GM19023 (cell line): ENCODE measurements around the gene RAPGEF5.

ENCODE experiments used
- ATAC-seq: cut with Tn5 transposase; IDR thresholded peaks from one replicate; pipeline ENCODE4 v1.9.1; 2021; ENCODE audit warnings: mild to moderate bottlenecking, moderate library complexity; ENCODE audit not compliant: unreplicated experiment

RAPGEF5 gene

DNA sequence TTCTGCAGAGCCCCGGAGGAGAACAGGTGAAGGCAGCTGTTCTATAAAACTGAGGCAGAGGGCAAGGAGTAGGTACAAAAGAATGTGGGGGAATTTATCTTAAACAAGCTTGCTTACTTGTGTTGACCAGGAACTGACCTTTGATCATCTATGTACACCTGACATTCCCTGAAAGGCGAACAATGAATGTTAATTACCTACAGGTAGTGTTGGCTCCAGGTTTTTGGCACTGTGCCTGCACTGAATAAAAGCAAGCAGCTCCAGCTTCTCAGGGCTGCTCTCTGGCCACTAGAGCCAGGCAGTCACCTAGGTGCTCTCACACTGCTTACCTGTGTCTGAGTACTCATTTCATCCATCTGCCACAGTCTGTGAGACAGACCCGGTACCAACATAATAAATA is 87.0 kb downstream of the RAPGEF5 start:
- ATAC-seq: no peak

DNA sequence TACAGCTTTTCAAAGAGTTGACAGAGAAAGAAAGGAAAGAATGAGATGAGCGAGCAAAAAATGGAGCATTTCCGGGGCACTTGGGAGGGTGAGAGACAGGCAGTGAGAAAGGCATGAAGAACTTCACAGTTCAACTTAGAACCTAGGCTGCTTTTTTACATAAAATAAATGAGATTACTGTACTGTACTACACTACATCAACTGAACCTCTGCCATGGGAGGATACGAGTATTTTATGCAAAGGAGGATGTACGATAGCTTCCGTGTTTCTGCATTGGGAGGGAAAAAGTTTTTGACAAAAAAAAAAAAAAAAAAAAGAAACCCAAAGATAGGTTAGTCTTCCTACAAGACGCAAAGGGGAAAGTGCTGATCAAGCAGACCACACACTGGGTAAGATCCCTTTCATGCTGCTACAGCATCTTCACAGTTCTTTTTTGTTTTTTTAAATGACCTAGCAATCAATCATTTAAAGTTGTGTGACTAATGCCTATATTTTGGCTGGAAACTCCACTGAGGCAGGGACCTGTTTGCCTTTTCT is 88.0 kb downstream of the RAPGEF5 start:
- no peak for ATAC-seq

DNA sequence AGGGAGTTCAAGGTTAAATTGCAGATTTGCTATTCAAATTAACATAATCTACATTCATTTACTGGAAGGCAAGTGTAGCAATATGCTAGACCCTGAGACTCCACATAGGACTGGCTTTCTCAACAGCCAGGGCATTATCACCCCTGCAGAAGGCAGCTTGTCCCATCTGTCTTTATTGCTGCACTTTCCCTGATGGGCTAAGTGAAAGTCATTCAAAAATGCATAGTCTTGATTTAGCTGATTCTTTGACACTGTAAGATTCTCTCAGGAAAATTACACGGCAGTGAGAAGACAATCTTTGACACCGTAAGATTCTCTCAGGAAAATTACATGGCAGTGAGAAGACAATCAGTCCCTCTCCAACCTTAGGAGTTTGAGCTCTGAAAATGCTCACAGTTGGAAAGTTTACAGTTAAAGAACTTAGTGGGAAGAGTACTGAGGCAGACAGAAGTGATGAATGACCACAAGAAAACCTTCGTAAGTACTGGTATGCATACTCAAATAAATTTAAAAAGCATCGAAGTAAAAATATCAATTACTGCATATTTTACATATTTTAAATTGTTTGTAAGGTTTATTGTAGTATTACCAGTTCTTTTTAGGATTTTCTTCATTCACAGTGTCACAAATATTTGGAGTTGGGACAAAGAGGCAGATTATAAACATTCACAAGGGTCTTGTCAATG is 88.9 kb downstream of the RAPGEF5 start:
- no peak for ATAC-seq

DNA sequence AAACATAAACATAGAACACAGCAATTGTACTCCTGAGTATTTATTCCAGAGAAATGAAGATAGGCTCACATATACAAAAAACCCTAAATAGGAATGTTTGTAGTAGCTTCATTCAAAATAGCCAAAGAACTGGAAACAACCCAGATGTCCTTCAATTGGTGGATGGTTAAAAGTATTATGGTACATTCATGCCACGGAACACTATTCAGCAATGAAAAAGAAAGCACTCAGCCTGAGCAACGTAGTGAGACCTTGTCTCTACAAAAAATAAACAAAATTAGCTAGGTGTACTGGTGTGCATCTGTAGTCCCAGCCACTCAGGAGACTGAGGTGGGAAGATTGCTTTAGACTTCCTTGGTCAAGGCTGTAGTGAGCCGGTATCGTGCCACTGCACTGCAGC is 94.4 kb downstream of the RAPGEF5 start:
- no peak for ATAC-seq

DNA sequence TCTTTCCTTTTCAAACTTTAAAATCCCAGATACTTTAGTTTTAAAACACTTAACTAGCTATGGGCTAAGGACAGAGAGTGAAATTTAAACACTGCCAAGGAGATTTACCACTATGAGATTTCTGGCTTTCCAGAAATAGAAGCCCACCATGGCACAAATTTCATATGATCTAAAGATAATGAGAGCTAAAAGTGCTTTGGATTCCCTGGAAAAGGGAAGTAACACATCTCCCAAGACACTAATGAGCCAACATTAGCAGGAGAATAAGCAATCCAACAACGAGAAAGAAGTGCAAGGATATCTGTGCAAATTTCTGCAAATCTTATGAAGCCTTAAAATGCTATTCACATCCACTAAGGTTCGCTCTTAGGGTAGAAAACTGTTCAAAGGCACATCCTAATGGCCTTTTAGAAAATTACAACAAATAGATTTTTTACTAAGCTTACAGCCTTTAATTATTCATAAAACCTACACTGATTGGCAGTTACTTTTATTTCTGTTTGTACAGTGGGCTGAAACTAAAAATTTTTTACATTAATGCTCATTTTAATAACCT is 100.3 kb downstream of the RAPGEF5 start:
- ATAC-seq: no peak

DNA sequence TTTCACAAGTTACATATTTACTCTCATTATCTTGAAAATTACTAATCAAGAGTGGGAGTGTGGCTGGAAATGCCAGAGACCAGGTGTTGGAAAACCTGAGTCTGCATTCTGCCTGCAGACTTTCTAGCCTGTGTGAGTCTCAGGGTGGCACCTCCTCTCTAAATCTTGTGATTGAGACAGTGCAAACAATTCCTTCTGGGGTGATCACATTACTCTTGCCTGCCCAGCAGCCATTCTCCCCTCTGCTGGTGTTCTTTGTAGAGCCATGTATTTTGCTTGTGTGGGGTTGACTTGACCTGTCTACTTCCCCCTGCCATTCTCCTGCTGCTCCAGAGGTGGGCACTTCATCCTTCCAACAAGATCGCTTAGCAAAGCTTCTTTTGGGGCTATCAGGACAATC is 101.1 kb downstream of the RAPGEF5 start:
- ATAC-seq: no peak

DNA sequence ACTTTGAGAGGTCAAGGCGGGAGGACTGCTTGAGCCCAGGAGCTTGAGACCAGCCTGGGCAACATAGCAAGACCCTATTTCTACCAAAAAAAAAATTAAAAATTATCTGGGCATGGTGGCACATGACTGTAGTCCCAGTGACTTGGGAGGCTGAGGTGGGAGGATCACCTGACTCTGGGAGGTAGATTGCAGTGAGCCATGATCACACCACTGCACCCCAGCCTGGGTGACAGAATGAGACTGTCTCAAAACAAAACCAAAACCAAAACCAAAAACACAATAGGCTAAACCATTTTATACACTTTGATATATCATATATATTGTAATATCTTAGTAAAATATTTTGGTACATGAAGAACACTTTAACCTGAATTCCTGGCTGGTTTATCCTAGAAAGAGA is 101.6 kb downstream of the RAPGEF5 start:
- no peak for ATAC-seq

DNA sequence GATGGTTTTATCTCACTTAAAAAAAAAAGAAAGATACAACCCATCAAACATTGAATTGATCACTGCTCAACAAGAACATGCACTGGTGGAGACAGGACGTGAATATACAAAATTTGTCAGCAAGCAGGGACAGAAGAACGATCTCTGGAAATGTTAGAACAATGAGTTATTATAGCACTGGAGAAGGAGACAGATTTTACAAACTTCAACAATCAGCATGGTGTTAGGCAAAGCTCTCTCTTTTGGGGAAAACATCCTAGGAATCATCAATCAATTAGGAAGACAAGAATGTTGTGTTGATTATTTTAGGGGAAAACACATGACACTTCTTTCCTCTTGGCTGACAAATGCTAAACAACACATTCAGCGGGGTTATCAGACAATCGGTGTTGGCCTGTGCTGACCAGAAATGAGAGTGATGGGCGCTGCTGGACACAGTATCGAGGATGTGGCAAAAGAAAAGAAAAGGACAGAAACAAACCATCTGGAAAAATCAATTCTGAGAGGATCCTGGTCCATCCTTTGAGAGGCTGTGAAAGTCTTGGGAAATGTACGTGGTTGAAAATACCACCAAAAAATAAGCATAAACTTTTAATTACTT is 103.9 kb downstream of the RAPGEF5 start:
- ATAC-seq: no peak

DNA sequence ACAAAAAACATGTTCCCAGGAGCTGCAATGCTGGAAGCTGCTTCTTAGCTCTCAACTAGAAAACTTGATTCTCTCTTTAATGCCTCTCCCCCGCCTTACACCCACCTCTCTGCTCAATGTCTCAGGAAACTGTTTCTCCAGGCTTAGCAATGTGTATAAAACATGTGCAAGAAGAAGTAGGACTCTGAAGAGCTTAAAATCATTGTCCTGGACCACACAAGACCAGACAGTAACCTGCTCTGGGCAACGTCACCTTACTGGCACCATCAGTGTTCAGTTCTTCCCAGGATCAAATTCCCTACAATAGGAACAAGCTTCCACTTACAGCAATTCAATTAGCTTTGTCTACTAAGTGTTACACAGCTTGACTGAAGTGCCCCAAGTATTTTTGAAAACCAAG is 104.9 kb downstream of the RAPGEF5 start:
- ATAC-seq: no peak

DNA sequence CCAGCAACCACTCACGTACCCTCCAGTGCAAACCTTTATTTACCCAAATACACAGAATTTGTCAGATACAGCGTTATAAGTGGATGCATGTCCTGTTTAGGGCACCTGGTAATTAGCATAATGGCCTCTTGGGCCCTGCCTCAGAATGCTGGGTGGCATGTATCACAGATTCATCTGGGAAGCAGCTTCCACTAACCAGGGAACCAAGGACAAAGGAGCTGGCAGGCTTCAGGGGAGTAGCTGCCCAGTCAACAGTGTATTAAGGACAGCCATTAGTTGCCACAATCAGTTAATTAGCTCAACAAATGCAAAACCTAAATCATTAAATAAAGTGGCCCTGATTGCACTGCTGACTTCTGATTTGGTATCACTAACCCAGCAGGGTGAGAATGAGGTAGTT is 105.7 kb downstream of the RAPGEF5 start:
- ATAC-seq: no peak

DNA sequence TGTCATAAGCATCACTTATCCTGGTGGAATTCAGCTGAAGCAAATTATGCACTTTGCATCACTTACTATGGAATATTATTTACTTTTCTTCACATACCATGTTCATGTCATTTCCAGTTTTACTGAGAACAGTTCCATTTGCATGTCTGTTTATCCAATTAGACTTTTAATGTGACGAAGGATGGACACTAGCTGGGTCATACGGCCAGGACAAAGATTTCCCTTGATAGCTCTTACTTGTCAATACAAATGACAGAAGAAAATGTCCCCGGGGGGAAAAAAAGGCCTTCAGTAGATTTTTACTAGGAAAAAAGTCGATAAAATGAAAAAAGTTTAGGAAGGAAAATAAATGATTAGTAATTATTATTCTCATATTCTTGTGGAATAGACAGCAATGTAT is 106.6 kb downstream of the RAPGEF5 start:
- ATAC-seq: no peak

DNA sequence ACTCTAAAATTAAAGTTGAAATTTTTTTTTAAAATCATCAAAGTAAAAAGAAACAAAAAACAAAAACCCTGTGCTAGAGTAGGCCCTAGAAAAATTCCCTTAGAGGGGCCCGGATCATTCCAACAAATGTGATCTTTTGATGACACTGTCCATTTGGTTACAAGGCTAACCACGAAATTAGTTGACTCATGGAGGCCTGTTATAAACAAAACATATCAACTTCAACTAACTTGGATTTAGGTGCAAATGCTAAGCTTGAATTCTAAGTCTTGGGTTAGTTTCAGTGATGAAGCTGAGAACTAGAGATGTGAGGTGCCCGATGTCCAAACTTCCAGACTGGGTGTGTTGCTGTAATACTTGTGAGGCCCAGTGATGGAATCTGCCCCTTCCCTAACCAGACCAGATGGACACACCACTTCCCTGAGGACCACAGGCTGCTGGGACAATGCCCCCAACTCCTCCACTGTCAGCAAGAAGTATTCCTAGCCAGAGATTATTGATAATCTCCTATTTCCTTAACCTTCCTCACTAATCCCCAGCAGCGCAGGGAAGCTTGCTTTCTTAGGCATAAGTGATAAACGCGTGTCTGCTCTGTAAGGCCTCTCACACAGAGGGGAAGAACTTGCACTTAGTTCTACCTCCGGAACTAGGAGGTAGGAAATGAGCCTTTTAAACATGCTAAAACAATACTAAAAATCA is 108.7 kb downstream of the RAPGEF5 start:
- ATAC-seq: no peak

DNA sequence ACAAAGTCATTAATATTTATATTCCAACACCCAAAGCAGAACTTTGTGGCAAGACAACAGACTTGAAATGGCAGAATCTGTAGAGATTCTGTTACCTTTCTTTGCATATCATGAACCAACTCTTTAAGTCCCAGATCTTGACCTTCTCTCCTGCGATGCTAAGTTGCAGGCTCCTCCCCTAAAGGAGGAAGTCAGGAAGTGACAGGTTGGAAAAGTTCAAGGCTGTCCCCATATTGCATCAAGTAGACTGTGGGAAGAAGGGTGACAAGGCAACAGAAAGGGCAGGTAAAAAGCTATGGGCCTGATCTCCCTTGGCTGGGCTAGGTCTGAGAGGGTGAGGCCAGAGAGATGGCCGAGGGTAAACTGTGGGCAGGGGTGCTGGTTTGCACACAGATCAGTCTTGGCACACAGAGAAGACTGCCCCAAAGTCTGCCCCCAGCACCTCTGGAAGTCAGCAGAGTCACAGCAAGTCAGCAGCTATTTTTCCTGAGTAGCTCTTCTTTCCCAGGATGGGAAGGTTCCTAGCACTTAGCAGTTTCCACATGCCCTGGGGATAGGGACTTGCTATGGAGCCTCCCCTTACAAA is 115.1 kb downstream of the RAPGEF5 start:
- no peak for ATAC-seq

DNA sequence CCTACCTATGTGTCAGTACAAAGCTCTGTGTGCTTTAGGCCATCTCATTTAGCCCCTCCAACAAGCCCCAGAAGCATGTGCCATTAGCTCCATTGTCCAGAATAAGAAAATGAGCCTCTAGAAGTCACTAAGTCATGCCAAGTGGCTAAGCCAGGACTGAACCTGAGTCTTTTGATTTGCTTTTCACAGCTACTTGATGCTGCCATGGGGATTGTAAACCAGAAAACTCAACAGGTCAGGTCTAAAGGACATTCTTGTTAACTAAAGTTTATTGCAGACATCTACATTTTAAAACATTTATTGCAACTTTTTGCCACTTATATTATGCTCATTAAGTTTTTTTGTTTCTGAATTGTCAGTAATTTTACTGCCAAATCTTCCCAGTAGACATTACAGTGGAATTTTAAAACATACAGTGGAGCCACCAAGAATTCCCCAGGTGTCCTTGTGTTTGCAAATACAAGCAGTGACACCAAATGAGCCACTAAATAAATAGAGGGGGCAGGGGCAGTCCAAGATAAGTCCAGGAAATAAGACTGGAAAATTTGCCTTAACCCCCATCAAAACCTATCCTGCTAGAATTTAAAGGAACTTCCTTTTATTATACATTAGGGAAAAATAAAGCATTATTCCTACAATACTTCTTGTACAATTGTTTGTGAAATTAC is 115.9 kb downstream of the RAPGEF5 start:
- ATAC-seq: no peak

DNA sequence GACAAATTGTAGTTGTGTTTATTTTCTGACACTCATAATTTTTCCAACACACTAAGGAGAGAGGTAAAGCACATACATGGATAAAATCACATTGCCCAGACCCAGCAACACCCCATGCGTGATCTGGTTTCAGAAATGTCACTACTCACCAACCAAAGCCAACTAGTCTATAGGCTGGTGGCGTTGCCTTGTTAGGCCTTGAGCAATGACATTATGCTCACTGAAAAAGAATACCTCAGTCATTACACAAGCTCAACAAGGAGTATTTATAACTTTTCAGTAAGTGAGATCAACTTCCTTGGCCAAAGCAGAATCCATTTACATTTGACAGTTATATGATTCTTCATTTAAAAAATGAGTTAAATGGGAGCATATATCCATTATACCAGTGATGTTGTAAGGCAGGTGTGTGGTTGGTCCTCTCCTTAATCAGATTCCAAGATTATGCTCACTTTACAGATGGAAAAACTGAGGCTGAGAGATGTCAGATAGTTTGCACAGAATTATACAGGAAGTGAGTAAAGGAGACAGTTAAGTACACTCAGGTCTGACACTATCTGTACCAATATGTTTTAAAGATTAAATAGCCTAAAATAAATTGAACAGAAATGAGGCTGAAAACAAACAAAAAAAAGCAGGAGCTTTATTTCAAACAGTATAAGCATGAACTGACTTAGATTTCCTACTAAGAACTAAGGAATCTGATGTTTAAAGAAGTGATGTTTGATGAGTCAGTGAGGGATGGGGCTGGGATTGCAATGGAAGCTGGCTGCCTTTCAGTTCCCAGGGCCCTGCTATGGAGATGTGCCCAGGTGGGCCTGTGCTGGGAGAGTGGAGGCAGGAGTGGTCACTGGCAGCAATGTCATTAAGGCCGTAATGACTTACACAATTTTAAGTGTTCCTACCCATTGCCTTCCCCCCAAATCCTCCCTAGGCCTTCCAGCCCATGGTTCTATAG is 118.3 kb downstream of the RAPGEF5 start:
- ATAC-seq: no peak

DNA sequence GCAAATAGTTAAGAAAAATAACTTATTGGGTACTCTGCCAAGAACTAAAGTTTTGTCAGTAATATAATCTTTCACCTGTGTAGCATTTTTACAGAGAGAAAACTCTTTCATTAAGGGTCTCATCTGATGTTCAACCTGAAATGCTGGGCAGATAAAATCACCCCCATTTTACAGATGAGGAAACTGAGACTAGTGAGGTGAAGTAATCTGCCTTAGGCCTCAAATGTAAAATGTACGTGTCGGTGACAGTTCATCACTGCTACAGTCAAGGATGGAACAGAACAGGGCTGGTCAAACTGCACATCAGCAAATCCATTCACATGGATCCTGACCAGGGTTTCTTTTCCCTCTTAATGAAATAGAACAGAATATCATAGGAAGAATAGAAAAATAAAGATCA is 121.8 kb downstream of the RAPGEF5 start:
- ATAC-seq: no peak

DNA sequence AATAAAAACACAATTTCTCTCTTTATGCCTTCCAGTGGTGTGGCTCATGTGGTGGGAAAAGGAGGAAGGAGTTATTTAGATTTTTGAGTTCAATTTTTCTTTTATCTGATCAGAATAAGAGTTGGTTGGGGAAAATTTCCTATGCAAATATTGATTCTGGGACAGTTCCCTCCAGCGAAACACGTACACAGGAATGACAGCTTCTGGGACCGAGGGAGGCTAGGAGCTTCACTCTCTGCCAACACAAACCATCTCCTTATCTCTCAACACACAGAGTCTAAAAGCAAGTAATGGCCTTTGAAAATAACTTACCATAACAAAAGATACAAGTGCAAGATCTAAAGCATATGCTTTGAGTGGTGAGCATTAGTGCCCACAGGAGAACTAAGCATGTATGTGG is 122.7 kb downstream of the RAPGEF5 start:
- ATAC-seq: no peak

DNA sequence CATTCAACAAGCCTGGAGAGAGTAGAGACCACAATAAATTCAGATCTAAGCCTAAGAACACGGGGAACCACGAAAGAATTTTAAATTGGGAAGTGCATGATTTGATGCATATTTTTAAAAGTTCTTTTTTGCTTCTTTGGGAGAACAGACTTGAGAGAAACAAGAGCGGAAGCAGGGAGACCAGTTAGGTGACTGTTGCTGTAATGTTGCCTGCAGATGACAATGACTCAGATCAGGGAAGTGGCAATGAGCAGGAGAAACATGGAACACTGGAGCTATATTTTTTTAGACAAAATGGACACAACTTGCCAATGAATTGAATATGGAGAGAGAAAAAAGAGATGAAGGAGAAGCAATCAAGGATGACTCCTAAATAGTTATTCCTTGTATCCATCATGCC is 125.1 kb downstream of the RAPGEF5 start:
- no peak for ATAC-seq

DNA sequence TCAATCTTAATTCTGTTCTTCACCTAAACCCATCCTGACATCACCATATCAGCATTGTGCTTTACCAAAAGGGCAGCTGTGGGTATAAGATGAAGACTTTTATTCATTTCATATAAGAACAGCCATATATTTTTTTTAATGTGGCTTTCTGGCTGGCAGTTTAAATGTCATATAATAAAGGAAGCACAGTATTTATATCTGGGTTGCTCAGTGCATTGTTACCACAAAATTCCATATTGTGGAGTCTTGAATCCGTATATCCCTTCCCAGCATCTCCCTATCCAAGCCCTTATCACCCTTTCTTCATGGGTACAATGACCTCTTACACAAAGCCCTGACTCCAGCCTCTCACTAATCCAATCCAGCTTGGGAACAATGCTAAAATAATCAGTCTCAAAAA is 125.8 kb downstream of the RAPGEF5 start:
- ATAC-seq: no peak

DNA sequence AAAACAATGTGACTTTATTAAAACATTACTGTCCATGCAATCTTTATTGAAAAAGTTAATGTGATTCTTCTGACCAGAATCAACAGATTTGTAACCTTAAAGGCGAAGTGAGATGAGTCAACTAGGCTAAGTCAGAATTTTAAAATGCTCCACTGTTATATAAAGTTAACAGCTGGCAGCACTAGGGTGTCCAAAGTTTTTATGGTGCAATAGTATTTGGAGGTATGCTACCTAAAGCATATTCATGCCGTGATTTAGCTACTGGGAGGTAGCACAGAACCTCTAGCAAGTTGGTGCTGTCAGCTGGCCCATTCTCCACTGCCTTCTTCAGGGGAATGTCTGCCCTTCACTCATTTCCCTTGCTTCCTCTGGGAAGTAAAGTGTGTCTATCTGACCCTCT is 126.7 kb downstream of the RAPGEF5 start:
- ATAC-seq: no peak
